ENCODE results near the gene PABPN1. TPM values are rescaled to one million over a fixed set of nuclear protein-coding genes. Genes with fewer than 3 reads are reported as not detected.
A peak's percentile ranks its signal among the peaks of the same experiment; 100 is the strongest.

The PABPN1 gene
- total RNA-seq, 1 donor from 2014 or later: 355 TPM

DNA sequence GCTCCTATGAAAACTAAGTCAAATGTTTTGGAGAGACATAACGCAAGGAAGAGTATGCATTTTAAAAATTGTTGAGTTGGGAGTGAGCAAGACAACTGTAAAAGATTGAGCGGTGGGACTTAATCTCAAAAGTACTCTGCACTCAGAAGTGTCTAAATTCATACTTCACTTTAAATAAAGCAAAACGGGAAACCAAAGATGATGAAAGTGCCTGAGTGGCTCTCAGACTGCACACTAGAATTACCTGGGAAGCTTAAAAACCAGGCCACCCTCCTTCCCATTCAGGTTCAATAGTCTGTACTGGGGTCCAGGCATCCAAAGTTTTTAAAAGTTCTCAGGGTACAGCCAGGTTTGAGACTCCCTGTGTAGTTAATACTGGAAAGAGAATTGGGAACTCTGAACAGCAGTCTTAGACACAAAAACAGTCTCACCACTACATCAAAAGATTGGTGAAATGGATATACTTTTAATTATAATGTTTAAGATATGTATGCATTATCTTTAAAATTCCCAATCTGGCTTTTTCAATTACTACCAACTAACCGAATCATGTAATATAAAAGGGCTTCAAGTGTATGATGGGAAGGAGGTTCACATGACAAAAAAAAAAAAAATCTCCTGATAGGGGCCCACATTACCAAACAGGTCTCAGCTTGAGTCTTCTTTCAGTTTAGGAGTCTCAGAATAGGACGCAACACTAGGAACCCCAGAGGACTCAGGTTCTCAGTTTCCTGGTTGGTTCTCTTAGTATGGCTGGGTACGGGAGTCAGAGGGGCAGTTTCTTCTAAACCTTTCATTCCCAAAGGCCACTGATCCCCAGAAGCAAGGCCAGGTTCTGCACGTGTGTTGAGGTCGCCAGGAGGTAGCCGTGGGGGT, 36.4 kb upstream of the PABPN1 start:
- Mint-ChIP-seq H3K9me3 (ENCODE audit: unreplicated experiment) (peaks cover 3% of the 10 kb centered on the region), H3K27me3 (ENCODE audit: unreplicated experiment) (peaks cover 6% of the 10 kb centered on the region), H3K4me3 (ENCODE audit: unreplicated experiment) (peak overlapping the region; percentile 93), H3K4me1 (ENCODE audit: low read depth, unreplicated experiment) (peaks cover 8% of the 10 kb centered on the region), H3K36me3 (ENCODE audit: unreplicated experiment) (no peaks in the 10 kb centered on the region), H3K27ac (ENCODE audit: unreplicated experiment) (no peak overlapping the region)
- TF ChIP-seq, protein P1, sequence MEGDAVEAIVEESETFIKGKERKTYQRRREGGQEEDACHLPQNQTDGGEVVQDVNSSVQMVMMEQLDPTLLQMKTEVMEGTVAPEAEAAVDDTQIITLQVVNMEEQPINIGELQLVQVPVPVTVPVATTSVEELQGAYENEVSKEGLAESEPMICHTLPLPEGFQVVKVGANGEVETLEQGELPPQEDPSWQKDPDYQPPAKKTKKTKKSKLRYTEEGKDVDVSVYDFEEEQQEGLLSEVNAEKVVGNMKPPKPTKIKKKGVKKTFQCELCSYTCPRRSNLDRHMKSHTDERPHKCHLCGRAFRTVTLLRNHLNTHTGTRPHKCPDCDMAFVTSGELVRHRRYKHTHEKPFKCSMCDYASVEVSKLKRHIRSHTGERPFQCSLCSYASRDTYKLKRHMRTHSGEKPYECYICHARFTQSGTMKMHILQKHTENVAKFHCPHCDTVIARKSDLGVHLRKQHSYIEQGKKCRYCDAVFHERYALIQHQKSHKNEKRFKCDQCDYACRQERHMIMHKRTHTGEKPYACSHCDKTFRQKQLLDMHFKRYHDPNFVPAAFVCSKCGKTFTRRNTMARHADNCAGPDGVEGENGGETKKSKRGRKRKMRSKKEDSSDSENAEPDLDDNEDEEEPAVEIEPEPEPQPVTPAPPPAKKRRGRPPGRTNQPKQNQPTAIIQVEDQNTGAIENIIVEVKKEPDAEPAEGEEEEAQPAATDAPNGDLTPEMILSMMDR (IDR thresholded peaks at IDR 0.05; ENCODE audit: partially characterized antibody, unreplicated experiment): no peak
- DNase-seq: no peak

DNA sequence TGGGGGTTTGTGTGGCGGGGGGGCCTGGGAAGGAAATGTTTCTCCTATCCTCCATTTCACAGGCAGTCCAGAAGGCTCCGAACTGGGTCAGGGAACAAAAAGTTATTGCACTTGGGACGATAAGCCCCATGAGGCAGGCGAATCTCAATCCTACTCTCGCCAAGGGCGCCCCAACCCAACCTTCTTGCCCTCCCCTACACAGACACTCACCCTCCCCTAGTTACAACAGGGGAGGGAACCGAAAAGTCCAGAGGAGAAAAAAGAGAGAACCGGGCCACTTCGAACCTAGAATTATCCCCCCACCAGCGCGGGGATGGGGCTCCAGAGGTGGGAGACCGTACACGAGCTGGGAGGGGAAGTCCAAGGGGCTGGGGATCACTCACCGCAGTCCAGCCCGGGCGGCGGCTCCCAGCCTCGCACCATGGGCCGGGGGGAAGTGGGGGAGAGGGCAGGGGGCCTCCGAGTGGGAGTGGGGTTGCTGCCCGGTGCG, 35.7 kb upstream of the PABPN1 start:
- H3K4me3 Mint-ChIP-seq (ENCODE audit: unreplicated experiment): peak overlapping the region; percentile 93
- H3K27ac Mint-ChIP-seq (ENCODE audit: unreplicated experiment): no peak overlapping the region
- peaks cover 6% of the 10 kb centered on the region for H3K27me3 Mint-ChIP-seq (ENCODE audit: unreplicated experiment)
- no peaks in the 10 kb centered on the region for H3K36me3 Mint-ChIP-seq (ENCODE audit: unreplicated experiment)
- peaks cover 3% of the 10 kb centered on the region for H3K9me3 Mint-ChIP-seq (ENCODE audit: unreplicated experiment)
- DNase-seq: no peak
- H3K4me1 Mint-ChIP-seq (ENCODE audit: low read depth, unreplicated experiment): peaks cover 5% of the 10 kb centered on the region
- TF ChIP-seq, protein P1 (IDR thresholded peaks at IDR 0.05; ENCODE audit: partially characterized antibody, unreplicated experiment): no peak

DNA sequence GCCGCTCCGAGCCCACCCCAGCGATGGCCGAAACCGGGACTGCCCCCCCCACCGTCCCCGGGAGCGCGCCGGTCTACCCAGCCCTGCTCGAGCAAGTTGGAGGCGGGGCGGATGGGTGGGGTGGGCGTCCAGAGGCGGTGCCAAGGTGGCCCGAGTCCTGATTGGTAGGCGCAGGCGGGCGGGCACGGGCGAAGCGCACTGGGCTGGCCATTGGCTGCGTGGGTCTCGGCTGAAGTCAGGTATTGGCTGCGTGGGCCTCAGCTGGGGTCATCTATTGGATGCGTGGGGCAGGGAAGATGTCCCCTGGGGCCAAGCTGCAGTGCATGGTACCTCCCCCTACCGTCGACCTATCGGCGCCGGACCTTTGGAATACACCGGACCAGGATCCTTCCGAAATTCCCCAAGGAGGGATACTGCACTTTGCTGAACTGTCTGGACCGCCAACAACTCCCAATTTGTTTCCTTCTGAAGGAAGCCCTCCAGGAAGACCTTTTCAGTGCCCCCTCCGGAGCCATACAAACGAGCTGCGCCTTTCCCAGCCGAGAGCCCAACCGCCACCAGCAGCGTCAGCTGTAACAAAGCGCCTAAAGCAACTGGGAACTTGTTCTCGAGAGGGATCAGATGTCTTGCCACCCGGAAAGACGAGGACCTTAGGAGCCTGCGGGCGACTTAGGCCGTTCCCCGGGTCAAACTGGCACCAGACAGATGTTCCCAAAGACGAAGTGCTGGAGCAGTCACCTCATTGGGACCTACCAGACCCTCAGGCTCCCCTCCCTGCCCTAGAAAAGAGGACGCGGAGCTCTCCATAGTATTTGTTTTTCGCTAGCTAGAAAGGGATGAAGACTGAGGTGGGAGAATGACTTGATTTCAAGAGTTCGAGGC, 35.0 kb upstream of the PABPN1 start, which contains the start of gene HOMEZ:
Gene HOMEZ, minus strand, starts transcription at position 113 of the 882 bp plus-strand sequence. CDS start 180 bp downstream, outside the sequence.
- peak; percentile 99 for DNase-seq
- peaks cover 3% of the 10 kb centered on the region for H3K9me3 Mint-ChIP-seq (ENCODE audit: unreplicated experiment)
- no peaks in the 10 kb centered on the region for H3K36me3 Mint-ChIP-seq (ENCODE audit: unreplicated experiment)
- peak within 1 kb of the TSS; percentile 99 for H3K4me3 Mint-ChIP-seq (ENCODE audit: unreplicated experiment)
- H3K27me3 Mint-ChIP-seq (ENCODE audit: unreplicated experiment): peaks cover 6% of the 10 kb centered on the region
- H3K4me1 Mint-ChIP-seq (ENCODE audit: low read depth, unreplicated experiment): peaks cover 5% of the 10 kb centered on the region
- peak within 1 kb of the TSS; percentile 97 for H3K27ac Mint-ChIP-seq (ENCODE audit: unreplicated experiment)
- TF ChIP-seq, protein P1 (IDR thresholded peaks at IDR 0.05; ENCODE audit: partially characterized antibody, unreplicated experiment): no peak

DNA sequence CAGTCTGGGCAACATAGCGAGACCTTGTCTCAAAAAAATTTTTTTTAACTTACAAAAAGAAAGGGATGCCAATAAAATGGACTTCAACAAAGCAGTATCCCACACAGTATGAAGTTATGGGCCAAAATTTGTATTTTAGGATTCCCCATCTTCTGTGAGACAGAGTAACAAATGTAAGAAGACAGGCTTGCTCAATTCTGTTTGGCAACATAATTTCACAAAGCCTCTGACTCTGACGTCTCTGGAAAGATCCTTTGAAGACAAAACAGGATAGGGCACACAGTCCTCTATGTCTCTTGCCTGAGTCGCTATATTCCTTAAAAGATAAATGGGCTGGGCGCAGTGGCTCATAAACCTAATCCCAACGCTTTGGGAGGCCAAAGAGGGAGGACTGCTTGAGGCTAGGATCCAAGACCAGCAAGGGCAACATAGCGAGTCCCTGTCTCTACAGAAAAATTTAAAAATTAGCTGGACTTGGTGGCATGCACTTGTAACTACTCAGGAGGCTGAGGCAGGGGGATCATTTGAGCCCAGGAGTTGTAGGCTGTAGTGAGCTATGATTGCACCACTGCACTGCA, 34.3 kb upstream of the PABPN1 start:
- peak overlapping the region; percentile 99 for H3K4me3 Mint-ChIP-seq (ENCODE audit: unreplicated experiment)
- TF ChIP-seq, protein P1 (IDR thresholded peaks at IDR 0.05; ENCODE audit: partially characterized antibody, unreplicated experiment): no peak
- H3K36me3 Mint-ChIP-seq (ENCODE audit: unreplicated experiment): no peaks in the 10 kb centered on the region
- peaks cover 4% of the 10 kb centered on the region for H3K9me3 Mint-ChIP-seq (ENCODE audit: unreplicated experiment)
- no peak for DNase-seq
- H3K27me3 Mint-ChIP-seq (ENCODE audit: unreplicated experiment): peaks cover 6% of the 10 kb centered on the region
- H3K27ac Mint-ChIP-seq (ENCODE audit: unreplicated experiment): peak overlapping the region; percentile 97
- peaks cover 5% of the 10 kb centered on the region for H3K4me1 Mint-ChIP-seq (ENCODE audit: low read depth, unreplicated experiment)

Data from glutamatergic neuron (in vitro differentiated cells).